AG08395 (cell line): Measurements from ENCODE around the gene HPSE2.
A peak's percentile ranks its signal among the peaks of the same experiment; 100 is the strongest.
"Not testable (repeated sequence)": the region's sequence is repeated elsewhere in the genome, so short reads cannot be mapped to it uniquely, and the experiment has no call there.

ENCODE experiments used
- DNase-seq: peaks from one replicate; pipeline ENCODE4 v3.0.0; 2012; ENCODE audit warnings: mixed read lengths, low spot score

Gene HPSE2

DNA sequence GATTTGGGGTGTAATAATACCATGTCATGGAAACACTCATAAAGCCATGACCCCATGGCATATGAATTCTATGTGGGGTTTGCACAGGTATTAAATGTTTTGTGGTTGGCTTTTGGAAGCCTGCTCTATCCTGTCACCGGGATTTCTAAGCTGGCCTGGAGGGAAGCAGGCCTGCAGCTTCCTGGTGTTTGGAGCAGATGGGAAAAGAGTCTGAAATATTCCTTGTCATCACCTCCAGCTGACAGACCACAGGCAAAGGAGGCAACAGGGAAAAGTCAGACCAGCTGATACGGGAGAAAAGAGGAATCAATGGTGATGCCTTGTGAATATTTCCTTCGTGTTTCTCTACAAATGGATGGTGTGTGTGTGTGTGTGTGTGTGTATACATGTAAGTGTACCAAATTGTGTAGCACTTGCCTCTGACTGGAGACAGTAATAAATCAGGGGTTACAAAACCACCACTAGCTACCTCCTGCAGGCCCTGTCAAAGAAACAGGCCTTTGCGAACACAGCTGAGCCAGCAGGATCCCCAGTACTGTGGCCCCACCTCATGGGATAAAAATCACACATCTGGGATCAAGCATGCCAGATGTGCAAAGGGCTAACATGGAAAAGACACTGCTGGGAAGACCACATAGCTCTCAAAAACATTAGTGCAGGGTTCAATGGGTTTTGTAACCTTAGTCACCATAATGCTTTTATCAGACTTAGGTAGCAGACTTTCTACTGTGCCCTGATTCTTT is 668.1 kb downstream of the HPSE2 start:
- DNase-seq, result no peak

DNA sequence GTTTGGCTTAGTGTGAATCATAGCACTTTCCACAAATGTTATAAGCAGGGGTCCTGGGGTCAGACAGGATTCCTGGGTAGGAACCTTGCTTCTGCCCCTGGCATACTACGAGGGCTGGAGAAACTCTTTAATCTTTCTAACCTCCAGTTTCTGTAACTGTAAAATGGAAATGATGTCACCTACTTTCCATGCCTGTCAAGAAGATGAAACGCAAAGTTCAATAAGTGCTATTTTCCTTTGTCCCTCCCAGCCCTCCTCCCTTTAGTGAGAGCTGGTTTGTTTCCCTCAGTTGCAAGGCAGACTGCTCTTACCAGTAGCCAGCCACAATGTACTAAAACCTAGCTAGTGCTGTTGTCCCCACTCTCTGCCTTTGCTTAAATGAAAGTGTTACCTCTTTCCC is 671.8 kb downstream of the HPSE2 start:
- DNase-seq, result no peak

DNA sequence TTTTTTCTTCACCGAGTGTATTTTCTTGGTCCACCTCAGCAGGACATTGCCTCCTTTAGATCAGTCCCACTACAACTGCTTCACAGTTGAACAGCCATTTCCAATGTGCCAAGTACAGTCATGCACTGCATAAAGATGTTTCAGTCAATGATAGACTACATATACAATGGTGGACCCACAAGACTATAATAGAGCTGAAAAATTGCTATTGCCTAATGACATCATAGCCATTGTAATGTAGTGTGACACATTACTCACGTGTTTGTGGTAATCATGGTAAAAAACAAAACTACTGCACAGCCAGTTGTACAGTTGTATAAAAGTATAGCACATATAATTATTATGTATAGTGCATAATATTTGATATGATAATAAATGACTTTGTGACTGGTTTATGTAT is 675.1 kb downstream of the HPSE2 start:
- no peak for DNase-seq

GRCh38 chr10:98556061-98556460 is 679.6 kb downstream of the HPSE2 start:
- DNase-seq, result no peak

DNA sequence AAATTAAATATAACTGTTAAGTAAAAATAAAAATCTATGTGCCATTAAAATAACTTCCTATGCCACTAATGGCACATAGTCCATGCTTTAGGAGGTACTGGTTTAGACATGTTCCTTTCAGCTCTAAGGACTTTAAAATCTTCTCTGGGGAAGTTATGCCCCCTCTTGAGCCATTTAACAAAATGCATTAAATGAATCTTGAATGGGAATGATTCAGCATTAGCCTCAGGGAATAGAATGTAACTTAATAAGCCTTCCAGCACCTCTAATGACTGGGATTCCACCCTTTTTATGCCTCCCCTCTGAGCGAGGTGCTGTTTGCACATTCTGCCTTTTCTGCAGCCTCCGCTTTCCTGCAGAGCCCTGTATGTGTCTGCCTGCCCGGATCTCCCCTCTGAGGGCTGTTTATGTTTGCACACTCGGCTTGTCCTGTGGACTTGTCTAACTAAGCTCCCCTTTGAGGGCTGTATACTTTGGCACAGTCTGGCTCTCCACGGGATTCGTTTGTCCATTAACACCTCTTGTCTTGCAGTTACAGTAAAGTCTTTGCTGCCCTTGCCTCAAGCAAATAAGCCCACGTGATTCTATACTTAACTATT is 680.5 kb downstream of the HPSE2 start:
- DNase-seq, result no peak

DNA sequence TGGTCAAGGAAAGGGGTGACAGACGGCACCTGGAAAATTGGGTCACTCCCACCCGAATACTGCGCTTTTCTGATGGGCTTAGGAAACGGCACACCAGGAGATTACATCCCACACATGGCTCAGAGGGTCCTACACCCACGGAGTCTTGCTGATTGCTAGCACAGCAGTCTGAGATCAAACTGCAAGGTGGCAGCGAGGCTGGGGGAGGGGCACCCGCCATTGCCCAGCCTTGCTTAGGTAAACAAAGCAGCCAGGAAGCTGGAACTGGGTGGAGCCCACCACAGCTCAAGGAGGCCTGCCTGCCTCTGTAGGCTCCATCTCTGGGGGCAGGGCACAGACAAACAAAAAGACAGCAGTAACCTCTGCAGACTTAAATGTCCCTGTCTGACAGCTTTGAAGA is 694.1 kb downstream of the HPSE2 start:
- DNase-seq, result not testable (repeated sequence)

GRCh38 chr10:98539578-98539977 is 696.1 kb downstream of the HPSE2 start:
- DNase-seq, result no peak

GRCh38 chr10:98538472-98538871 is 697.2 kb downstream of the HPSE2 start:
- no peak for DNase-seq

- peak; percentile 29 for DNase-seq
Measured at GRCh38 chr10:98536551-98536950, 699.1 kb downstream of the HPSE2 start.

DNA sequence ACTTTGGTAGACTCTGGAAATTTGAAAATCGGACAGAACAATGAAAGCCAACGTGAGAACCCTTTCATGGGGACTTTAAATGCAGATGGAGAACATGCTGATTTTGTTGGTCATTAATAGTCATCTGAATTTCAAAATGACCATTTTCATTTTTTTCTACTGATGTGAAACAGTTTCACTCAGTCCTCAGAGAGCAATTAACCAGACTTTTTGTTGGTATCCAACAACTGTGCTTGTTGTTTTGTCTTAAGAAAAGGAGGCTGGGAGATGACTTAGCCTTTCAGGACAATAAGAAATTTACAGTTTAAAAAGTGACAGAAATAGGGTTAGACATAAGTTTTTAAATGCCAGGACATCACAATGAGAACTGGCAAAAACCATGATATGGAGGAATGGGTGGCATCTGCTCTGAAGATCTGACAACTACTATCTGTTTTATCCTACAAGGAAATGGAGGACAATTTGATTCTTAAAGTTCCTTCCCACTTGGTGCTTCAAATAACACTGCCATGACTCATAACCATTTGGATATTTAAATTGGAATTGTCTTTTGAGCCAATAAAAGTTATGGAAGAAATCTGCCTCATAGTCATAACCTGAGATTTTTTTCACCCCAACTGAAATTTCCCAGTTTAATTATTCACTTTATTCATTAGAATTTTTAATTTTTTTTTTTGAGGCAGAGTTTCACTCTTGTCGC is 701.8 kb downstream of the HPSE2 start:
- peak; percentile 29 for DNase-seq

DNA sequence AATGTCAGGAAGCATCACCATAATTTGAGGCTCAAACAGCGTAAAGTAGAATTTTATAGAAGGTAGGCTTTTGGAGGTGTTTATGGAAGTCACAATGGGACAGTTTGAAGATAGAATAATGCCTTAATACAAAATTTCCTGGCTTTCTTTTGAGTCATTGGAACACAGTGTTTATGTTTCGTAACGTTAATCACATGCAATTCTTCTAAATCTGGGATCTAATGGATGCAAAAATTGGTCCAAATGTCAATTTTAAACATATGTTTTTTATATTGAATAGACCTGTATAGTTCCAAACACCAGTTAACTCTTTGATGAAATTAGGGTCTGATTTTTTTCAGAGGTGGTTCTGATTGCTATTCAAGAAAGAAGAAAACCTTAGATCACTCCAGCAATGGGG is 702.4 kb downstream of the HPSE2 start:
- no peak for DNase-seq

DNA sequence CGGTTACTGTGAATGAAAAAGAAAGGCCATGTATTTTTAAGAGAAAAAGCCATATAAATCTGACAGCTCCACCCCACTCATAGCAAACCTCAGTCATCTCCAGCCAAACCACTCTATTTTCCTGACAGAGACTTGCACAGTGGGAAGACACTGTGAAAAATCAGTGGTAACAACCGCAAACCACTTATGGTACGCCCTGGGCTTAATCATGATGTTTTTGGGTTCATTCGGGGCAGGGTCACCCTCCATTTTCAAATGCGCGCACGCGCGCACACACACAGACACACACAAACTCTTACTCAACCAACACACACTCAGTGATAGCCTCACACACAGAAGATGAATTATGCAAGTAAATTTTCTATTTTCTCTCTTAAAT is 706.9 kb downstream of the HPSE2 start:
- no peak for DNase-seq

DNA sequence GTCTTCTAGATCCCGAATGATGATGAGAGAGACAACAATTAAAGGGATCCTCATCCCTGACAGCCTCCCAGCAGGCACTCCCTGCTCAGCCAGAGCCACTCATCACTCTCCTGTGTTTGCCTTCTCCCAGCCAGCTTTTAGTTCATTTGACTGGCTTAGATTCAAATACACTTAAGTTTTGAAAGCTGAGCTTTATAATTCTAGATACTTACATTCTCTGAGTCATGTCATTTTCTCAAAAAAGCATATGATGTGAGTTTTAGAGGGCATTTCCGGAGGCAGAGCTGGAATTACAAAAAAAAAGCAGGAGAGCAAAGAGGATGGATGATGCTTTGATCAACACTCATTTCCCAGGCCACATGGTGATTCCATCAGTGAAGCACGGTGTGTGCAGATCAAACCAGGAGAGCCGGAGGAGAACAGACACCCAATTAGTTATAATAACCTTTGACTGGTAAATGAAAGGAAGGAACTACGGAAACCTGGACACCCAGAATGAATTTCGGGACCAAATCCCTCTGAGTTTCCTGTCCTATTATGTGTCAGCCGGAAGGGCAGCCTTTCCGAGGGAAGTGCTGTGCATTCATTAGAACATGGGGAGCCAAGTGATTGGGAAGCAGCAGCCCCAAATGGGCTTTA is 707.4 kb downstream of the HPSE2 start:
- DNase-seq, result peak; percentile 19

- no peak for DNase-seq
Measured at GRCh38 chr10:98525969-98526368, 709.7 kb downstream of the HPSE2 start.

DNA sequence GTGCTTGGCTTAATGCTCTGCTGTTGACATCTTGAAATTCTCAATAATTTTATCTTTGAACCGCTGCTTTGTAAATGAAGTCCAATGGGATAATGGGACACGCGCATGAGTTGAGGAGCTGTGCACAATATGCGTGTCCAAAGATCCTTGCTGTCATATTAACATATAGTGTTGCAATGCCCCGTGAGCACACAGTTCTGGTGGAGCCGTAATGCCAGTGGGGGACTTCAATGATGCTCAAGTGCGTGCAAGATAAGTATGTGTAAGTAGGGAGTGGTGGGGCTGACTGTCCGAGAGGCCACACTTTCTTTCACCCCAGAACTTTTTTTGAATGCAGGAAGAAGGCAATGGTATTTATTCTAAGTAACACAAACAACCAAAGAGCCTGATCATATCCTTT is 711.5 kb downstream of the HPSE2 start:
- DNase-seq, result no peak

DNA sequence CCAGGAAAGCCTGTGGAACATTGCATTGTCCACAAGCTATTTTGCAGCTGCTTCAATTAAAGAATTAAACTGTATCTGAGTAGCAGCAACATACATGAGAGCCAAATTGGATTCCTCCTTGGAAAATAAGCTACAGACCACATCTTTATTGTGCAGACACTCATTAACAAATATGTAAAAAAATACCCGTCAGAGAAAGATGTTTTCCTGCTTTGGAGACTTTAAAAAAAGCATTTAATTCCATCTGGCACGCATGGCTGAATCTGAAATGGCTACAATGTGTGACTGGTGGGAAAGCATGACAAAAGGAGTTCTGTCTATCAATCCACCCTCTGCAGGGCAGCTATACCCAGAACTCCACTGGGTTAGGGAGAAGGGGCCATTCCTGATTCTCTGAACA is 715.8 kb downstream of the HPSE2 start:
- no peak for DNase-seq

DNA sequence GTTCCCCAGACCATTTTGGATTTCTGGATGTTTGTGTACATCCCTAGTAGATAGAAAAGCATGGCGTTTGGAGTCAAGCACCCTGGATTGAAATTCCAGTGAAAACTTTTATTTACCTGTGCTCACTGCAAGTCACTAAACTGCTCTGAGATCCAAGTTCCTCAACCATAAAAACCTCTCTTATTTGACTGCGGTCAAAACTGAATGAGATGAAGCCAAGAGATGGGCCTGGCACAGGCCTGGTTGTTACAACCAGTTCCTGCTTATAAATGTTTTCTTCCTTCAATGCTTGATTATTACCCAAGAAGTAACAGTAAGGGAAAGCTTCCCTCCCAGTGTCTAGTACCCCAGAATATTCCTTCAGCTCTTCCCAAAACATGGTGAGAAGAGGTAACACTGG is 718.0 kb downstream of the HPSE2 start:
- DNase-seq, result no peak

GRCh38 chr10:98516352-98516751 is 719.3 kb downstream of the HPSE2 start:
- no peak for DNase-seq

DNA sequence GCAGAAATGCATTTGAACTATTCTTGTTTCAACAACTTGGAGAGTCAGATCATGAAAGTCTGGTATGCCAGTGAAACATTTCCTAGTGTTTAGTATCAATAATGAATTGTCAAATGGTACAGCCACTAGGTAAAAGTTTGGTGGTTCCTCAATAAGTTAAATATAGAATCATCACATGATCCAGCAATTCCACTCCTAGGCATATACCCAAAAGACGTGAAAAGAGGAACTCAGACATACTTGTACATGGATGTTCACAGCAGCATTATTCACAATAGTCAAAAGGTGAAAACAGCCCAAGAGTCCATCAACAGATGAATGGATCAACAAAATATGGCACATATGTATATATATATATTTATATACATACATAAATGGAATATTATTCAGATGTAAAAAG is 721.9 kb downstream of the HPSE2 start:
- no peak for DNase-seq

DNA sequence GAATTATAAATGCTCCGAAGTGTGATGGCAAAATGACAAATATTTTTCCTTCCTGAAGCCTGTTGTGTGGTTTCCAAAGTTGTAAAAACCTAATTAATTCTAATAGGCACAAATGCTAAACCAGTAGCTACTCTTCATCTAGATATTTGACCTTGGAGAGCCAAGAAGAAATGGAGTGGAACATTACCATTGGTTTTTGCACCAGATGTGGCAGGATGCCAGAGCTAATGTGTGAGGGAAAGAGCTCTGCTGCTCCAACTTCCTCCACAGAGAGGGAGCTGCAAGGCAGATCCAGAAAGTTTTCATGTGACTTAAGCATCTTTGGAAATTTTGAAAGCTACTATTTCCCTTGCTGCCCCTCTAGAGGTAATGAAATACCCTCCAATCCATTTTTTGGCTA is 723.8 kb downstream of the HPSE2 start:
- no peak for DNase-seq

GRCh38 chr10:98510412-98510995 is 725.1 kb downstream of the HPSE2 start:
- no peak for DNase-seq

DNA sequence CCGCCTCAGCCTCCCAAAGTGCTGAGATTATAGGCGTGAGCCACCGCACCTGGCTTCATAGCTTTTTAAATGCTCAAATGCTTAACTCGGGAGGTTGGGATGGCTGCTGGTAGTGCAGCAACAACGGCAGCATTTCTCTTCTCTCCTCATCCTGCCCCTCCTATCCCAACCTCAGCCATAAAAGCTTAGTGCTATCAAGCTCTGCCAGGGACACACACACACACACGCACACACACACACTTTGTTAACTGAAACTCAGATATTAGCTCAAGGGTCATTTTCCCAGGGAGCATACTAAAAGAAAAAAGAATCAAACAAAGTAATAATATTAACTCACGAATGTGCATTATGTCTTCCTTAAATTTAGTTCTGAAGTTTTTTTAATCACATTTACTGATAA is 725.9 kb downstream of the HPSE2 start:
- no peak for DNase-seq

DNA sequence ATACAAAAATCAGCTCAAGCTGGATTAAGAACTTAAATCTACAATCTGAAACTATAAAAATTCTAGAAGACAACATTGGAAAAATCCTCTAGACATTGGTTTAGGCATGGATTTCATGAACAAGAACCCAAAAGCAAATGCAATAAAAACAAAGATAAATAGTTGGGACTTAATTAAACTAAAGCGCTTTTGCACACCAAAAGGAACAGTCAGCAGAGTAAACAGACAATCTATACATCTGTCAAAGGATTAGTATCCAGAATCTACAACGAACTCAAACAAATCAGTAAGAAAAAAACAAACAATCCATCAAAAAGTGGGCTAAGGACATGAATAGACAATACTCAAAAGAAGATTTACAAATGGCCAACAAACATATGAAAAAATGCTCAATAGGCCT is 733.1 kb downstream of the HPSE2 start:
- not testable (repeated sequence) for DNase-seq
